GM23338 (cell line): ENCODE data around the gene ZDHHC11B. TPM values are rescaled to one million over a fixed set of nuclear protein-coding genes. Genes with fewer than 3 reads are reported as not detected.
"Not testable (repeated sequence)": the region's sequence is repeated elsewhere in the genome, so short reads cannot be mapped to it uniquely, and the experiment has no call there.

Experiments
- ATAC-seq: fragments of 200-7000 bp; cut with Tn5 transposase; 3 replicates; pipeline ENCODE4 v1.9.1; 2020
- DNase-seq: peaks from one replicate; pipeline ENCODE4 v3.0.0-alpha.2; 2015; ENCODE audit warnings: low spot score
- H2AFZ ChIP-seq: fragments of 200-600 bp; sonication (generic); 2 replicates; pipeline ENCODE4 v1.8.0; 2016; ENCODE audit warnings: antibody characterized with exemption, mild to moderate bottlenecking, moderate library complexity
- H3F3A ChIP-seq: fragments of 200-600 bp; sonication (generic); replicated peaks from 2 replicates; pipeline ENCODE4 v1.8.0; 2017; ENCODE audit warnings: antibody characterized with exemption, mixed run types, low read depth
- H3K27ac ChIP-seq: fragments of 200-600 bp; sonication (generic); 2 replicates; pipeline ENCODE4 v1.6.1; 2016; ENCODE audit warnings: low read depth
- H3K27me3 ChIP-seq: fragments of 200-600 bp; sonication (generic); 2 replicates; pipeline ENCODE4 v1.8.0; 2016; ENCODE audit warnings: mild to moderate bottlenecking, mixed run types, moderate library complexity; ENCODE audit not compliant: insufficient read depth
- H3K36me3 ChIP-seq: fragments of 200-600 bp; sonication (generic); 2 replicates; pipeline ENCODE4 v1.8.0; 2016; ENCODE audit warnings: mild to moderate bottlenecking; ENCODE audit not compliant: insufficient read depth
- H3K4me1 ChIP-seq: fragments of 200-600 bp; sonication (generic); 2 replicates; pipeline ENCODE4 v1.8.0; 2016; ENCODE audit warnings: mild to moderate bottlenecking, moderate library complexity; ENCODE audit not compliant: insufficient read depth
- H3K4me2 ChIP-seq: fragments of 200-600 bp; sonication (generic); 2 replicates; pipeline ENCODE4 v1.7.1; 2017; ENCODE audit warnings: mixed run types
- H3K4me3 ChIP-seq: fragments of 200-600 bp; sonication (generic); 2 replicates; pipeline ENCODE4 v1.6.1; 2016; ENCODE audit warnings: mixed run types
- H3K79me2 ChIP-seq: fragments of 200-600 bp; sonication (generic); replicated peaks from 2 replicates; pipeline ENCODE4 v1.8.0; 2017; ENCODE audit warnings: mild to moderate bottlenecking; ENCODE audit not compliant: insufficient read depth
- H3K9me2 ChIP-seq: fragments of 200-600 bp; sonication (generic); 2 replicates; pipeline ENCODE4 v1.8.0; 2017; ENCODE audit not compliant: insufficient read depth
- H4K20me1 ChIP-seq: fragments of 200-600 bp; sonication (generic); replicated peaks from 2 replicates; pipeline ENCODE4 v1.8.0; 2017; ENCODE audit warnings: mild to moderate bottlenecking; ENCODE audit not compliant: insufficient read depth
- H3K27ac Mint-ChIP-seq: 2 replicates; pipeline ENCODE4 v1.8.0; 2020; ENCODE audit warnings: inconsistent platforms, mild to moderate bottlenecking, moderate library complexity, mixed read lengths
- H3K27me3 Mint-ChIP-seq: 3 replicates; pipeline ENCODE4 v1.8.0; 2022; ENCODE audit warnings: low read depth, mild to moderate bottlenecking, moderate library complexity, mixed read lengths, inconsistent platforms; ENCODE audit not compliant: insufficient read depth, poor library complexity
- H3K36me3 Mint-ChIP-seq: 3 replicates; pipeline ENCODE4 v1.8.0; 2021; ENCODE audit warnings: low read depth, mild to moderate bottlenecking, inconsistent platforms, moderate library complexity, mixed read lengths
- H3K4me1 Mint-ChIP-seq: 3 replicates; pipeline ENCODE4 v1.8.0; 2020; ENCODE audit warnings: mild to moderate bottlenecking, inconsistent platforms, mixed read lengths
- H3K4me3 Mint-ChIP-seq: 3 replicates; pipeline ENCODE4 v1.8.0; 2021; ENCODE audit warnings: moderate library complexity, mild to moderate bottlenecking, inconsistent platforms, mixed read lengths
- H3K9me3 Mint-ChIP-seq: 3 replicates; pipeline ENCODE4 v1.8.0; 2020; ENCODE audit warnings: moderate library complexity, mild to moderate bottlenecking, inconsistent platforms, mixed read lengths
- CREB1 ChIP-seq: fragments of 250-450 bp; sonication (Bioruptor Pico); IDR thresholded peaks from 2 replicates; pipeline ENCODE4 v1.5.0; 2020; ENCODE audit warnings: low read depth, mild to moderate bottlenecking, moderate library complexity
- CTCF ChIP-seq, 2 experiments: fragments of 200-600 bp in 1 of 2; sonication (generic) in 1 of 2; conservative IDR thresholded peaks; 2 replicates each; pipeline versions ENCODE4 v1.5.1 to v1.6.1; 2016 to 2017; ENCODE audit warnings: antibody characterized with exemption in 2 of 2, low read depth in 2 of 2, mild to moderate bottlenecking in 2 of 2, moderate library complexity in 1 of 2
- EZH2 ChIP-seq: fragments of 200-600 bp; sonication (generic); IDR thresholded peaks from one replicate; pipeline ENCODE4 v1.8.0; 2017; ENCODE audit warnings: antibody characterized with exemption, mild to moderate bottlenecking, low read depth; ENCODE audit not compliant: unreplicated experiment
- EZH2phosphoT487 ChIP-seq: fragments of 200-600 bp; sonication (generic); IDR thresholded peaks from one replicate; pipeline ENCODE4 v1.8.1; 2018; ENCODE audit warnings: antibody characterized with exemption; ENCODE audit not compliant: unreplicated experiment
- NANOG ChIP-seq: IDR thresholded peaks from 2 replicates; pipeline ENCODE4 v1.6.1; 2016; ENCODE audit warnings: antibody characterized with exemption, borderline replicate concordance
- polyA plus RNA-seq: library from polyadenylated mRNA; unstranded; fragments of >200 nt; fragmentation: Nextera tagmentation; extraction: Ambion mirVana; gene quantifications from 2 replicates; pipeline ENCODE4 v1.2.1, GENCODE V29; 2016
- total RNA-seq: library from RNA; depleted of rRNA; stranded (reverse); fragments of >200 nt; shearing (Covaris generic); gene quantifications from 2 replicates; pipeline ENCODE4 v1.2.3, GENCODE V29; 2014

The ZDHHC11B gene
- total and polyA plus RNA-seq, 2 experiments from 2014 or later = 0.89 to 1.2 TPM

DNA sequence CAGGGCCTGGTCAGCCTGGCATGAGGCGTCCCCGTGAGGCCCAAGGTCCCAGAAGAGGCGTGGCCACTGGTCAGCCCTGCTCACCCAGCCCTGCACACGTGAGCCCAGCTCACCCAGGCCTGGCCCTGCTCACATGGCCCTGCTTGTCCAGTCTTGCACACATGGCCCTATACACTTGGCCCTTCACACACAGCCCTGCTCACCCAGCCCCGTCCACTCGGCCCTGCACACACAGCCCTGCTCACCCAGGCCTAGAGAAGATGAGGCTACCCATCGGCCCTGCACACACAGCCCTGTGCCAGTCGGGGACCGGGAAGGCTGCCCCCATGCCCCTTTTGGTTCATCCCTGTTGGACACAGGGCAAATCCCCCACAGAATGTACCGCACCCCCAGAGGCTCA is 28.4 kb downstream of the ZDHHC11B start:
- Histone ChIP-seq H3K4me2 (no peak overlapping the region), H3K27me3 (no peaks in the 10 kb centered on the region), H3K36me3 (no peaks in the 10 kb centered on the region), H4K20me1 (no peaks in the 10 kb centered on the region; the same call in 1 of the 2 replicates), H3K4me3 (no peak overlapping the region), H3K9me2 (no peaks in the 10 kb centered on the region), H3F3A (no peaks in the 10 kb centered on the region), H2AFZ (no peak overlapping the region), H3K4me1 (no peaks in the 10 kb centered on the region), H3K79me2 (no peaks in the 10 kb centered on the region), H3K27ac (no peak overlapping the region)
- Mint-ChIP-seq H3K9me3 (no peaks in the 10 kb centered on the region), H3K27me3 (peaks cover 17% of the 10 kb centered on the region), H3K4me3 (no peak overlapping the region), H3K36me3 (no peaks in the 10 kb centered on the region; the same call in 2 of the 3 replicates), H3K4me1 (no peaks in the 10 kb centered on the region), H3K27ac (no peak overlapping the region)
- no peak for DNase-seq
- ATAC-seq = no peak
- TF ChIP-seq CREB1 (CRISPR knock-in tag) = no peak
- no peak for TF ChIP-seq EZH2phosphoT487
- TF ChIP-seq NANOG = no peak
- TF ChIP-seq EZH2 = no peak
- no peak for TF ChIP-seq CTCF (conservative IDR thresholded peaks at IDR 0.05; ENCODE audit: low read depth in 2 of 2)

GRCh38 chr5:754143-754632 is 30.3 kb downstream of the ZDHHC11B start:
- H3K4me1 Mint-ChIP-seq, H3K36me3 ChIP-seq, H3K79me2 ChIP-seq, H3K36me3 Mint-ChIP-seq, H3K4me2 ChIP-seq, ATAC-seq, H3K9me3 Mint-ChIP-seq, H3F3A ChIP-seq, H3K4me1 ChIP-seq, H3K4me3 ChIP-seq, H3K4me3 Mint-ChIP-seq, H3K27me3 ChIP-seq, DNase-seq, H3K27ac Mint-ChIP-seq, H2AFZ ChIP-seq, H4K20me1 ChIP-seq, H3K9me2 ChIP-seq, H3K27ac ChIP-seq: not testable (repeated sequence)
- H3K27me3 Mint-ChIP-seq = peaks cover 11% of the 10 kb centered on the region

DNA sequence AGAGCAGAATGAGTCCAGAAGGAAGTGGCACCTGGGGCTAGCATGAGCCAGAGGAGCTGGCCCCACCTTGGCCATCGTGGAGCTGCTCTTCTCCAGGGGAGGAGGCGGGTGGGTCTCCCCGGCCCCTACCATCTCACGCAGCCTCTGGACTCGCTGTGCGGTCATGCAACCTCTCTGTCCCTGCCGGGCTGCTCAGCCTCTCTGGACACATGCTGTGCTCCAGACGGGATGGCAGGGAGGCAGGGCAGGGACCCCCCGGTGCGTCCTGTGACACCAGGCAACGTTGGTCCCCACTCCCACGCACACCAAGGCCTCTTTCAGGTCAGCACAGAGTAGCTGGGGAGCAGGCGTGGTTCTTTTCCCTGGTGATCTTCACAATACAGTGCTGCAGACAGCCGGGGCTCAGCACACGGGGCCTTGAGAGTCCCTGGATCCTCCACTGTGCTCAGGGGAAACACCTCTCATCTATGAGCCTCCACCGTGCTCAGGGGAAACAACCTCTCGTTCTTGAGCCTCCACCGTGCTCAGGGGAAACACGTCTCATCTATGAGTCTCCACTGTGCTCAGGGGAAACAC is 30.9 kb downstream of the ZDHHC11B start:
- not testable (repeated sequence) for H3K27ac Mint-ChIP-seq, H3K4me1 Mint-ChIP-seq, H2AFZ ChIP-seq, H4K20me1 ChIP-seq, DNase-seq, H3K27me3 ChIP-seq, H3K36me3 ChIP-seq, H3K79me2 ChIP-seq, H3F3A ChIP-seq, H3K4me1 ChIP-seq, H3K4me3 Mint-ChIP-seq, H3K4me2 ChIP-seq, H3K27me3 Mint-ChIP-seq, H3K9me3 Mint-ChIP-seq, H3K9me2 ChIP-seq, H3K27ac ChIP-seq, ATAC-seq, H3K4me3 ChIP-seq, H3K36me3 Mint-ChIP-seq

GRCh38 chr5:752532-753115 is 31.9 kb downstream of the ZDHHC11B start:
- not testable (repeated sequence) for H3K27me3 Mint-ChIP-seq, H3K4me1 ChIP-seq, DNase-seq, H3K4me3 ChIP-seq, H3K36me3 Mint-ChIP-seq, H2AFZ ChIP-seq, H3F3A ChIP-seq, ATAC-seq, H3K9me2 ChIP-seq, H3K27ac ChIP-seq, H3K27ac Mint-ChIP-seq, H3K4me1 Mint-ChIP-seq, H4K20me1 ChIP-seq, H3K36me3 ChIP-seq, H3K4me3 Mint-ChIP-seq, H3K79me2 ChIP-seq, H3K9me3 Mint-ChIP-seq, H3K4me2 ChIP-seq, H3K27me3 ChIP-seq

- not testable (repeated sequence) for DNase-seq, H3F3A ChIP-seq, H2AFZ ChIP-seq, H3K36me3 ChIP-seq, H3K27me3 Mint-ChIP-seq, H3K9me3 Mint-ChIP-seq, H3K4me3 ChIP-seq, ATAC-seq, H3K4me1 ChIP-seq, H3K4me1 Mint-ChIP-seq, H4K20me1 ChIP-seq, H3K27me3 ChIP-seq, H3K4me2 ChIP-seq, H3K79me2 ChIP-seq, H3K9me2 ChIP-seq, H3K36me3 Mint-ChIP-seq, H3K27ac Mint-ChIP-seq, H3K4me3 Mint-ChIP-seq, H3K27ac ChIP-seq
Measured at GRCh38 chr5:751992-752391, 32.5 kb downstream of the ZDHHC11B start.
